Gastrocnemius medialis (tissue), 4 donors: ENCODE data around the gene HOXC6. TPM values are rescaled to one million over a fixed set of nuclear protein-coding genes. Genes with fewer than 3 reads are reported as not detected.
A peak's percentile ranks its signal among the peaks of the same experiment; 100 is the strongest.

Experiments
- ATAC-seq, 2 donors: fragments of 150-250 bp; one replicate each; pipeline ENCODE4 v1.9.1; 2016
- DNase-seq, 2 donors: peaks; one replicate each; pipeline ENCODE4 v3.0.0-alpha.2; 2019
- H3K27ac ChIP-seq, 4 donors: fragments of 200-600 bp; sonication (generic); 1 replicate in 1 of 4; 2 replicates in 3 of 4; pipeline ENCODE4 v1.5.1; 2016 to 2018; ENCODE audit warnings: mild to moderate bottlenecking in 2 of 4, moderate library complexity in 1 of 4
- H3K27me3 ChIP-seq, 3 donors: fragments of 200-600 bp; sonication (generic) in 2 of 3; 1 replicate in 1 of 3; 2 replicates in 2 of 3; pipeline versions ENCODE4 v1.5.1 to v1.6.0; 2016 to 2019; ENCODE audit warnings: mild to moderate bottlenecking in 1 of 3, moderate library complexity in 1 of 3
- H3K36me3 ChIP-seq, 2 donors: fragments of 200-600 bp; sonication (generic) in 1 of 2; one replicate each; pipeline ENCODE4 v1.5.1; 2017 to 2018
- H3K4me1 ChIP-seq, 2 donors: fragments of 200-600 bp; sonication (generic) in 1 of 2; one replicate each; pipeline ENCODE4 v1.5.1; 2016 to 2017; ENCODE audit warnings: mild to moderate bottlenecking in 2 of 2
- H3K4me3 ChIP-seq, 4 donors: fragments of 200-600 bp; sonication (generic) in 3 of 4; 1 replicate in 1 of 4; 2 replicates in 3 of 4; pipeline ENCODE4 v1.5.1; 2016 to 2019; ENCODE audit warnings: mild to moderate bottlenecking in 2 of 4
- H3K9me3 ChIP-seq, 3 donors: fragments of 200-600 bp; sonication (generic) in 2 of 3; 1 replicate in 1 of 3; 2 replicates in 2 of 3; pipeline ENCODE4 v1.5.1; 2016 to 2019
- CTCF ChIP-seq, 5 experiments: fragments of 450-650 bp in 3 of 5; fragments of 200-600 bp in 2 of 5; sonication (generic) in 2 of 5; IDR thresholded peaks in 4 of 5; conservative IDR thresholded peaks in 1 of 5; 1 replicate in 4 of 5; 2 replicates in 1 of 5; pipeline ENCODE4 v1.5.1; 2016 to 2019; ENCODE audit warnings: antibody characterized with exemption in 5 of 5, mild to moderate bottlenecking in 3 of 5, moderate library complexity in 3 of 5
- POLR2A ChIP-seq, 2 donors: fragments of 450-650 bp; IDR thresholded peaks; one replicate each; pipeline ENCODE4 v1.6.1; 2017; ENCODE audit warnings: antibody characterized with exemption in 2 of 2, mild to moderate bottlenecking in 2 of 2, moderate library complexity in 2 of 2
- in situ Hi-C, 4 donors: fragments of 200-750 bp; cut with MboI; loops; one replicate each; pipeline versions ENCODE4 v1.15.0 to v1.8.0; 2017; ENCODE audit warnings: low sequenced_read_pairs in 4 of 4
- intact Hi-C: fragments of 100-400 bp; cut with DNase I; formaldehyde crosslinking; loops from one replicate; pipeline ENCODE4 v1.15.1; 2023; ENCODE audit warnings: low total_unique reads
- total RNA-seq, 4 donors: library from RNA; depleted of rRNA; stranded (reverse); fragments of >200 nt; gene quantifications; one replicate each; pipeline versions ENCODE4 v1.1.0 to v1.2.3, GENCODE V29; 2016

Gene HOXC6
- total RNA-seq, 4 donors from 2014 or later, result 1.0 to 4.7 (median 3.8) TPM

GRCh38 chr12:54018468-54018984, 9.7 kb upstream of the HOXC6 start:
- H3K9me3 ChIP-seq, result no peaks in the 10 kb centered on the region
- H3K4me1 ChIP-seq, result peaks cover 59 to 74% of the 10 kb centered on the region in 2 donors
- intact Hi-C loops, result loop anchor here (2.0 to 5.0 kb wide), 2 partner anchors 32 to 264 kb away; partner anchors contain the start of genes CBX5 and HNRNPA1
- H3K36me3 ChIP-seq, result no peaks in the 10 kb centered on the region
- DNase-seq (peak in 1 of 2 donors; percentile 68), ATAC-seq (peak in 1 of 2 donors; percentile 5)
- peak overlapping the region; percentile 62 to 70 (median 68) for H3K4me3 ChIP-seq
- TF ChIP-seq CTCF (IDR thresholded peaks at IDR 0.05 in 4 of 5, conservative IDR thresholded peaks at IDR 0.05 in 1 of 5) (no peak), POLR2A (IDR thresholded peaks at IDR 0.05) (no peak)
- no peaks in the 10 kb centered on the region for H3K27me3 ChIP-seq
- in situ Hi-C loops, result loop anchor here in 2 of 4 donors (10.0 to 25.0 kb wide), 2 partner anchors 186 to 344 kb away; partner anchors contain the start of gene GPR84 (in 2 of the 2)
- peak overlapping the region; percentile 94 to 100 (median 98) for H3K27ac ChIP-seq

GRCh38 chr12:54019091-54019811, 9.0 kb upstream of the HOXC6 start:
- intact Hi-C loops, result loop anchor here (2.0 to 5.0 kb wide), 2 partner anchors 32 to 263 kb away; partner anchors contain the start of genes CBX5 and HNRNPA1
- DNase-seq (no peak), ATAC-seq (no peak)
- Histone ChIP-seq H3K9me3 (no peaks in the 10 kb centered on the region), H3K4me1 (peaks cover 57 to 74% of the 10 kb centered on the region in 2 donors), H3K27me3 (no peaks in the 10 kb centered on the region), H3K27ac (peak overlapping the region; percentile 94 to 100 (median 98)), H3K36me3 (no peaks in the 10 kb centered on the region), H3K4me3 (peak overlapping the region; percentile 62 to 70 (median 68))
- TF ChIP-seq CTCF (IDR thresholded peaks at IDR 0.05 in 4 of 5, conservative IDR thresholded peaks at IDR 0.05 in 1 of 5) (no peak), POLR2A (IDR thresholded peaks at IDR 0.05) (no peak)
- in situ Hi-C loops, result loop anchor here in 2 of 4 donors (10.0 to 25.0 kb wide), 2 partner anchors 186 to 343 kb away; partner anchors contain the start of gene GPR84 (in 2 of the 2)

- Histone ChIP-seq H3K4me1 (peaks cover 64 to 75% of the 10 kb centered on the region in 2 donors), H3K36me3 (no peaks in the 10 kb centered on the region), H3K27me3 (no peaks in the 10 kb centered on the region), H3K9me3 (no peaks in the 10 kb centered on the region), H3K4me3 (peak overlapping the region; percentile 62 to 70 (median 68)), H3K27ac (peak overlapping the region; percentile 94 to 100 (median 98))
- intact Hi-C loops, result loop anchor here (2.0 to 5.0 kb wide), 2 partner anchors 33 to 262 kb away; partner anchors contain the start of genes CBX5 and HNRNPA1
- DNase-seq (peak in 1 of 2 donors; percentile 82), ATAC-seq (peak; percentile 53 to 68)
- in situ Hi-C loops, result loop anchor here in 2 of 4 donors (10.0 to 25.0 kb wide), 3 partner anchors 175 to 342 kb away; partner anchors contain the start of gene GPR84 (in 2 of the 2)
- TF ChIP-seq POLR2A (IDR thresholded peaks at IDR 0.05) (peak; percentile 58 to 71), CTCF (IDR thresholded peaks at IDR 0.05 in 4 of 5, conservative IDR thresholded peaks at IDR 0.05 in 1 of 5) (no peak)
Observed at GRCh38 chr12:54019924-54020590, 8.2 kb upstream of the HOXC6 start.

GRCh38 chr12:54020591-54021405, 7.4 kb upstream of the HOXC6 start:
- Histone ChIP-seq H3K27me3 (no peaks in the 10 kb centered on the region), H3K9me3 (no peaks in the 10 kb centered on the region), H3K4me1 (peaks cover 62 to 78% of the 10 kb centered on the region in 2 donors), H3K27ac (peak overlapping the region; percentile 94 to 100 (median 98)), H3K36me3 (no peaks in the 10 kb centered on the region), H3K4me3 (peak overlapping the region; percentile 62 to 70 (median 68))
- in situ Hi-C loops (loop anchor here in 2 of 4 donors (10.0 to 25.0 kb wide), 2 partner anchors 174 to 342 kb away; partner anchors contain the start of gene GPR84 (in 2 of the 2)), intact Hi-C loops (loop anchor here (1.0 kb wide), 1 partner anchor 14 kb away; no protein-coding TSS in a partner anchor)
- TF ChIP-seq POLR2A (IDR thresholded peaks at IDR 0.05) (no peak), CTCF (IDR thresholded peaks at IDR 0.05 in 4 of 5, conservative IDR thresholded peaks at IDR 0.05 in 1 of 5) (no peak)
- DNase-seq (no peak), ATAC-seq (no peak)
